GM18951 (cell line): ENCODE measurements around the gene COMMD7.
"Not testable (repeated sequence)": the region's sequence is repeated elsewhere in the genome, so short reads cannot be mapped to it uniquely, and the experiment has no call there.

ENCODE experiments used
- POLR2A ChIP-seq: IDR thresholded peaks from 4 replicates; pipeline ENCODE4 v1.6.1; 2011; ENCODE audit warnings: mild to moderate bottlenecking; ENCODE audit not compliant: insufficient read length, insufficient read depth; ENCODE audit errors: extremely low read depth
- in situ Hi-C: fragments of 300-500 bp; cut with MboI; formaldehyde crosslinking; loops from one replicate; pipeline ENCODE4 v1.12.0; 2022; ENCODE audit warnings: low sequenced_read_pairs, mixed read lengths, inconsistent platforms; ENCODE audit not compliant: unreplicated experiment

The COMMD7 gene

DNA sequence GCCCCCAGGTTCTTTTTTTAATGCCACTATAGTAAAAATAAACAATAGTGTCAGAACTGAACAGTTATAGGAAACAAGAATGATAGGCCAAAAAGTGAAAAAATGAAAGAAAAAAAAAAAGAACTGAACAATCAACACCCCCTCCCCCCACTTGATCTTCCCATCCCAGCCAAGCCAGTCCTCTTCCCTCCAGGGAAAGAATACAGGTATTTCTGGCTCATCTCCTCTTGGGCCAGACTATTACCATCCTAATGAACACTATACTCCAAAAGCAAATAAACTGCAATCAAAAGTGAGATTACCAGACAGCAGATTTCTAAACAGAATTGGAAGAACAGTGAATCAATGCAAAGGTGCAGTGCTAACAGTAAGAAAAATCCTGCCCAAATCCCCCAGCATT is 48.2 kb downstream of the COMMD7 start:
- no peak for TF ChIP-seq POLR2A
- in situ Hi-C loops = no loop called here

GRCh38 chr20:32688966-32689365 is 54.3 kb downstream of the COMMD7 start:
- in situ Hi-C loops = not testable (repeated sequence)

DNA sequence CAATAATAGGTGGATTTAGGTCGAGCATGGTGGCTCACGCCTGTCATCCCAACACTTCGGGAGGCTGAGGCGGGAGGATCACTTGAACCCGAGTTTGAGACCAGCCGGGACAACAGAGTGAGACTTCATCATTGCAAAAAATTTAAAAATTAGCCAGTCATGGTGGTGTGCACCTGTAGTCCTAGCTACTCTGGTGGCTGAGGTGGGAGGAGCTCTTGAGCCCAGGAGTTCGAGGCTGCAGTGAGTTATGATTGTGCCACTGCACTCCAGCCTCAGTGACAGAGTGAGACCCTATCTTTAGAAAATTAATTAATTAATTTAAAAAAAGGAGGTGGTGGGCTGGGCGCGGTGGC is 56.1 kb downstream of the COMMD7 start:
- no peak for TF ChIP-seq POLR2A
- in situ Hi-C loops = no loop called here

DNA sequence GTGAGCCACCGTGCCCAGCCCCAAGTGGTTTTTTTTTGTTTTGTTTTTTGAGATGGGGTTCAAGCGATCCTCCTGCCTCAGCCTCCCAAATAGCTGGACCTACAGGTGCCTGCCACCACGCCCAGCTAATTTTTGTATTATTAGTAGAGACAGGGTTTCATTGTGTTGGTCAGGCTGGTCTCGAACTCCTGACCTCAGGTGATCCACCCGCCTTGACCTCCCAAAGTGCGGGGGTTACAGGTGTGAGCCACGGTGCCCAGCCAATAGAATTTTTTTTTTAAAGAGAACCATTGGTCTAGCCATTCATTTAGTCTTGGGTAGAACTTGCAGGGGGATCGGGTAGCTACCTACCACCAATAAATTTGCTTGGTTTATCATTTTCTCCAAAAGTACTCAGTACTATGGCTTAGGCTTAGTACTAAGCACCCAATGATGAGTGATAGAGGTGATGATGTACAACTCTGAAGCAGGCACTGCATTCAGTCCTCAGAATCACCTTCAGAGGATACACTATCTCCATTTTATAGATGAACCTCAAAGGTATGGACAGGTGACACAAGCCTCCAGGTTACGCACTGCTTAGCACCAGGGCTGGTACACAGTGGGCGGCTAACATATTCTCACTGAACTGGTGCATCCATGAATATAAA is 56.6 kb downstream of the COMMD7 start:
- in situ Hi-C loops = no loop called here
- no peak for TF ChIP-seq POLR2A

DNA sequence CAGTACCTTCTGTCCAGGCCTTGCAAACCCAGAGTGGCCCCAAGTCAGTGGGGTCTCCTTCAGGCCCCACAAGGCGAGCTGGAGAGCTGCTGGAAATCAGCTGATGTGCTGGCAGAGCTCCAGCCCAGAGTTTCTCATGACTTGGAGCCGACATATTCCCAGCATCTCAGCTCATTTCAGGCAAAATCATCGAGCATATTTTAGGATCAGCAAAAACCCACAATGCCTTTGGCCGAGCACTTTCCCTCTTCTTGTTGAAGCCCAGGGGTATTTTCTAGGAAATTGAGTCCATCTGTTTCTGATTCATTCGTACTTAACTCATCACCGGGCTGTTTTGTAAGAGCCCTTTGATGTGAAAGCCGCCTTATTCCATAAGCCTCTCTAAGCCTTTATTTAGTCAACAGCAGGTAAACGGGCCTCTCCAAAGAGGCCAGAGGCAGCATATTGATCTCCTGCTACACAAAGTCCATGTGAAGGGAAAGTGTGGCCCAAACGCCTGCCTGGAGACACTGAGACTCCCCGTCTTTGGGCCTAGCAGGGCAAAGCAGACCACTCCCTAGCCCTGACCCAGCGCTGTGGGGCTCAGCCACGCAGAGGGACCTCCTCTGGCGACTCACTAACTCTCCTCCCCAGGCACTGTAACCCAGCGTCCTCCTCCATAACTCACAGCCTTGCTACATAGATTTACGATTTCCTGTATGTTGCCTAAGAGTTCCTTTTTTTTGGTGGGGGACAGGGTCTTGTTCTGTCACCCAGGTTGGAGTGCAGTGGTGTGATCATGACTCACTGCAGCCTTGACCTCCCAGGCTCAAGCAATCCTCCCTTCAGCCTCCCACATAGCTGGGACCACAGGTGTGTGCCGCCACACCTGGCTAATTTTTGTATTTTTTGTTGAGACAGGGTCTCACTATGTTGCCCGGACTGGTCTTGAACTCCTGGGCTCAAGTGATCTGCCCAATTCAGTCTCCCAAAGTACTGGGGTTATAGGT is 57.4 kb downstream of the COMMD7 start:
- no peak for TF ChIP-seq POLR2A
- in situ Hi-C loops = no loop called here

GRCh38 chr20:32682508-32682987 is 60.7 kb downstream of the COMMD7 start:
- TF ChIP-seq POLR2A = no peak
- in situ Hi-C loops = no loop called here

GRCh38 chr20:32681175-32682084 is 61.8 kb downstream of the COMMD7 start:
- in situ Hi-C loops = no loop called here
- TF ChIP-seq POLR2A = peak; percentile 25

DNA sequence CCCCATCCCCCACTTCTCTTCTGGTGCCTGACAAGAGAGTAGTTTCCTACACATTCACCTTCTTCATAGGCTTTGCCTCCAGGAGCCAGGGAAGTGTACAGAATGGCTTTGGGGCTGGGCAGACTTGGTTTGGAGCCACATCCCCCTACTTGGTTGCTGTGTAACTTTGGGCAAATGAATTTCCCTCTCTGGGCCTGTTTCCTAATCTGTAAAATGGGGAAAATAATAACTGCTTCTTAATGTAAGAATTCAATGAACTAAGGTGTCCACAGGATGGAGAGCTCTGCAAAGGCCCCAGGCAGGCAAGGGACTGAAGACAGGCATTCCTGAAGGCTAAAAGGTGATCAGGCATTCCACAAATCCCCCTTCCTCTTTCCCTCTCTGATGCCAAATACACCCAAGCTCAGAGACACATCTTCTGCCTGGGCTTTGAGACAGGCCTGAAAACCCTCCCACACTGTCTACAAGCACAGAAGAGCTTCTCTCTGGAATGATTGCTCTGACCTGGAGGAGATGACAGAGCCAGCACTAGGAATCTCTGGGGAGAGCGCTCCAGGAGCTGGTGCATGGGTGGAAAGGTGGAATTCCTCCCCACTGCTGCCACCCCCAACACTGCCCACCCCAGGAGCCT is 62.6 kb downstream of the COMMD7 start:
- in situ Hi-C loops = no loop called here
- no peak for TF ChIP-seq POLR2A

- TF ChIP-seq POLR2A = no peak
- in situ Hi-C loops = no loop called here
Observed at GRCh38 chr20:32678948-32679347, 64.3 kb downstream of the COMMD7 start.

DNA sequence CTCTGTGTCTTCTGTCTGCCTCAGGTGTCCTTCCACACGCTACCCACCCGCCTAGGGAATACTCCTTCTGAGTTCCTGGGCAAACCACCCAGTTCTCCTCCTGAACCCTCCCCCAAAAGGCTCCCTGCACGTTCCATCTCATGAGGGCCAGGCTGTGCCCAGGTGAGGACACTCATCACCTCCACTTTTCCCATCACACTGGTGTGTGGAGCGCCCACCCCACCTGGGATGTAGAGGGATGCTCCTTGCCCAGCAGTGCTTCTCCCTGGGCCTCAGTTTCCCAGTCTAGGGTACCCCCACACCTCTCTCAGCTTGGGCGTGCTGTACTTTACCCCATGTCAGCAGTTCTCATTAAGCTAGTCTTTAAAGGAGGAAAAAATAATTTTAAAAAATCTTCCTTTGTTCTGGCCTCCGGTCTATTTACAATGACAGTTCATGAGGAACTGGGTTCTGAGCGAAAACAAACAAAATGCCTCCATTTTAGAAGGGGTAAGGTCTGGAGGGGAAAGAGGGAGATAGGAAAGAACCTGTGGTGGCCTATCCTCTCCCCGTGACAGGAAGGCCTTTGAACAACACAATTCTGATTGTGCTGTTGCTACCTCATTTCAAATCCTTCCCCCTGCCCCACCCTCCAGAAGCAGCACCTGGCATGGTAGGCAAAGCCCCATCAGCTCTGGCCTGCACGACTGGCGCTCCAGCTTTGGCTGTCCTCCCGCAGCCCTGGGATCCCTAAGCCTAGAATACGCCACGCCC is 67.9 kb downstream of the COMMD7 start:
- no peak for TF ChIP-seq POLR2A
- in situ Hi-C loops = no loop called here

- TF ChIP-seq POLR2A = no peak
- in situ Hi-C loops = no loop called here
Observed at GRCh38 chr20:32674362-32674789, 68.9 kb downstream of the COMMD7 start.
